ENCODE data around the gene RPL37.
"Not testable (repeated sequence)": the region's sequence is repeated elsewhere in the genome, so short reads cannot be mapped to it uniquely, and the experiment has no call there.

Gene RPL37

DNA sequence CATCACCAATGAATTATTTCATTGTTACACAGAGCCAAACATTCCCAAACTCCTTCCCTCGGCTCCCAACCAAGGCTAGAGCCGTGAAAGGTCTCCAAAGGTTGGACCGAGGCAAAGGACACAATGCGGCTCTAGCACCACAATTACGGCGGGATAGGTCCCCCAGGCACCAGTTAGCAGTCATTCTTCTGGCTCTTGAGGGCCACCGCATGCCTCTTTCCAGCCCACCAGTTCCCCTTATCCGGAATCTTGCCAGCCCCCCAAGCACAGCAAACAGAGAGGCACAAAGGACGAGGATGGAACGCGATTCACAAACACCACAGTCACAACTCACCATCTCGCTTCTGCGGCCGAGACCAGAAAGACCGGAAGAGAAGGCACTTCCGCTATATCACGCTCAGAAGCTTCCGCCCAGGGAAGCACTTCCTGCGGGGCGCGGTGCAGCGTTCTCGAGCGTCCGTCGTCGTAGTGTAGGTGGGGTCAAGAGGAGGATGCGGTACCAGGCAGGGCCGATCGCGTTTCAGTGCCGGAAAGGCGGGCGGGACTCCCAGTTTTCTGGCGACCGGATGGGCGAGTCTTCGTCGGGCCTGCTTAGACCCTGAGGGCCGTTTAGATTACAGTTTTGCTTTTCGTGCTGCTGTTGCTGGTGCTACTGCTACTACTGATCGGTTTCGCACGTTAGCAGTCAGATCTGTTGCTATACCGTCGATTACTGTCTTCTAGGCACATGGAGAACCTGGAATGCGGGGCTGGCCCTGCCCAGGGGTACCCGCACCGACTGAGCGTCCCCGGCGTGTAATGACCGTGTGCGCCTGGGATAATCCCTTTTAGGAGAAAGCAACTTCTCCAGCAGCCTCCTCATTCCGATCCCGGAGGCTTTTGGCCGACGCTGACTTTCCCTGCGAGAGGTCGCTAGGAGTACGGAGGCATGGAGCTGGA, at the start of gene RPL37:
TSS of gene RPL37 (minus strand) at position 374 of the 939 bp plus-strand sequence. CDS start at position 337, 37 bp downstream.
- DNase-seq (ENCODE audit: low read depth): peak; percentile 87

DNA sequence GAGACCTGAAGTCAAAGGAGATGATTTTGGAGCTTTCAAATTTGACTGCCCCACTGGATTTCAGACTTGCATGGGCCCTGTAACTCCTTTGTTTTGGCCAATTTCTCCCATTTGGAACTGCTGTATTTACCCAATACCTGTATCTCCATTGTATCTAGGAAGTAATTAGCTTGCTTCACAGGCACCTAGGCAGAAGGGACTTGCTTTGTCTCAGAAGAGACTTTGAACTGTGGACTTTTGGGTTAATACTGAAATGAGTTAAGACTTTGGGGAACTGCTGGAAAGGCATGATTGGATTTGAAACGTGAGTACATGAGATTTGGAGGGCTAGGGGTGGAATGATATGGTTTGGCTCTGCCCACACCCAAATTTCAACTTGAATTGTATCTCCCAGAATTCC, 48.0 kb upstream of the RPL37 start:
- DNase-seq (ENCODE audit: low read depth): not testable (repeated sequence)

DNA sequence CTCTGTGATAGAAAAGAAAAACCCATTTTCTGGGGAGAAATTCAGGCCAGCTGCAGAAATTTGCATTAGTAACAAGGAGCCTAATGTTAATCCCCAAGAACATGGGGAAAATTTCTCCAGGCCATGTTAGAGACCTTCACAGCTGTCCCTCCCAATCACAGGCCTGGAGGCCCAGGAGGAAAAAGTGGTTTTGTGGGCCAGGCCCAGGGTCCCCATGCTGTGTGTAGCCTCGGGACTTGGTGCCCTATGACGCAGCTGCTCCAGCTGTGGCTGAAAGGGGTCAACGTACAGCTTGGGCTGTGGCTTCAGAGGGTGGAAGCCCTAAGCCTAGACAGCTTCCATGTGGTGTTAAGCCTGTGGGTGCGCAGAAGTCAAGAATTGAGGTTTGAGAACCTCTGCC, 47.3 kb upstream of the RPL37 start:
- no peak for DNase-seq (ENCODE audit: low read depth)

DNA sequence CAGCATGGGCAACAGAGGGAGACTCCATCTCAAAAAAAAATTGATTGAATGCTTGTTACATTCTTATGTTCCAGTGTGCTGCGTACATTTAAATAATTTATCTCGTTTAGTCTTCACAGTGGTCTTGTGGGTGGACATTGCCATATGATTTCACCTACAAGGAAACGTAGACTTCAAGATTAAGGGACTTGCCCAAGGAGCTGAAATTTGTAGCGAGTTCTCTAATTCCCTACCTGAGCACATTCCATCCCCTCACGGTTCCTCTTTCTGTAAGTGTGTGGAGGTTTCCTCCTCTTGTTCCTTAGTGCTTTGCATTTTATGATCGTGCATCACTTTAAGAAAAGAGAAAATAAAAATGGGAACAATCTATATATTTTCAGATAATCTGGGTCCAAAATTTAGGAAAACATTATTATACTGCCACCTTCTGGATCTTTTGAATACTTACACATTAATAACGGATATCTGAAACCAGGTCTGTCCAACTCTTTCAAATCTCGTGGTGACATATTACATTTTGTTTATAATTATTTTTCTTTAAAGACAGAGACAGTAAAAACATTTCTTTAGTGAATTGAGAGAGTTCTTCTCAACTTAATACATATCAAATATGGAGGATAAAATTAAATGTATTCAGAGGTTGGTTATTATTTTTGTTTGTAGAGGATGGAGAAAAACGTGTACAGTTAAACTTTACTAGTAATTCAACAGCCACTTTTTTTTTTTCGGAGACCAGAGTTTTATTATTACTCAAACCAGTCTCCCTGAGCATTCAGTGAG, 44.3 kb upstream of the RPL37 start:
- no peak for DNase-seq (ENCODE audit: low read depth)

DNA sequence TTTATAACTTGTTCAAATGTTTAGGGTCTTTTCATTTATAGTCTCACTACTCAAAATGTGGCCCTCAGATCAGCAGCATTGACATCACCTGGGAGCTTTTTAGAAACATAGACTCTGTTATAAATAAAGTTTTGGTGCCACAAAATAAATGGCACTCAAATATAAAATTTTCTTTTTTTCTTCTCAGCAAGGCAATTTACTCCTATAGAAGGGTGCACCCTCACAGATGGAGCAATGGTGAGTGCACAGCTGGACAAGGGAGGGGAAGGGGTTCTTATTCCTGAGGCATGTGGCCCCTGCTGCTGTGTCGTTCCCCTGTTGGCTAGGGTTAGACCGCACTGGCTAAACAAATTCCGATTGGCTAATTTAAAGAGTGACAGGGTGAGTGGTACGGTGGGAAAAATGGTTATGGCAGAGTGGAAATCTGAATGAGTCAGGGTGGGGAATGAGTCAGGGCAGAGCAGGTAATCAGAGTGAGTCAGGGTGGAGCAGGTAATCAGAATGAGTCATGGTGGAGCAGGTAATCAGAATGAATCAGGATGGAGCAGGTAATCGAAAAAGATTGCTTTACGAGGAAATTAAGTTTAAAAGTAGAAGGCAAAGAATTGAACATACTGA, 42.5 kb upstream of the RPL37 start:
- no peak for DNase-seq (ENCODE audit: low read depth)

DNA sequence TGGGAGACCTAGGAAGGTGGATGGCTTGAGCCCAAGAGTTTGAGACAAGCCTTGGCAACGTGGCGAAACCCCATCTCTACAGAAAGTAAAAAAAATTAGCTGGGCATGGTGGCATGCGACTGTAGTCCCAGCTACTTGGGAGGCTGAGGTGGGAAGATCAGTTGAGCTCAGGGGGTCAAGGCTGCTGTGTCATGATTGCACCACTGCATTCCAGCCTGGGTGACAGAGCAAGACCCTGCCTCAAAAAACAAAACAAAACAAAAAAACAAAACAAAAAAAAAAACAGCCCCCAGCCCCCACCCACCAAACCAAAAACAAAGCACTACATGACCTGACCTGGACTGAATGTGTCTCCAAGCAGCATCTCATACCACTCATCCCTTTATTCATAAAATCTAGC, 40.9 kb upstream of the RPL37 start:
- no peak for DNase-seq (ENCODE audit: low read depth)

DNA sequence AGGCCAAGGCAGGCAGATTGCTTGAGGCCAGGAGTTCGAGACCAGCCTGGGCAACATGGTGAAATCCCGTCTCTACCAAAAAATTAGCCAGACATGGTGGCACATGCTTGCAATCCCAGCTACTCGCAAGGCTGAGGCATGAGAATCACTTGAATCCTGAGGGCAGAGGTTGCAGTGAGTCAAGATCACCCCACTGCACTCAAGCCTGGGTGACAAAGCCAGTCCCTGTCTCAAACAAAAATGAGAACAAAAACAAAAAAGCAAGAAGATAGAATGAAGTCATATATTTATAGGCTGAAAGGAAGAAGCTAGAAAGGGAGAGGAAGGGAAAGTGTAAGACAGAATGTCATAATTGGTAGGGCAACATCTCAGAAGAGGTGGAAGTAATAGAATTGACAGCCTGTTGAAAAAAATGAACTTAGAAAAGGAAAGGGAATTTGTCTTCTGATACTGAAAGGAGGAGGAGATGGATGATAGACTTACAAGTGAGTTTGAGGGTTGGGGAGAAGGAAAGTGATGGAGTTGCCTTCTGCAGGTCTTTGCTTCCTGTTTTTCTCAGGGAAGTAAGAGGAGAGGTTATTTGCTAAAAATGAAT, 38.4 kb upstream of the RPL37 start:
- DNase-seq (ENCODE audit: low read depth): no peak

DNA sequence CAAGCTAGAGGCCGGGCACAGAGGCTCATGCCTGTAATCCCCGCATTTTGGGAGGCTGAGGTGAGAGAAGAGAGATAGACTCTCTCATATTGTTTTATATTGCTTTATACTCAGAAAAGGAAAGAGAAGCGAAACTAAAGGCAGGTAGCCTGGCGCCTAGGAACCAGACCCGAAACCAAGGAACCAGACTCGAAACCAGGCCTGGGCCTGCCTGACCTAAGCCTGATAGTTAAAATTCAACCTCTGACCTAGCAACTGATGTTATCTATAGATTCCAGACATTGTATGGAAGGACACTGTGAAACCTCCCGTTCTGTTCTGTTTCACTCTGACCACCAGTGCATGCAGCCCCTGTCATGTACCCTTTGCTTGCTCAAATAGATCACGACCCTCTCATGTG, 37.2 kb upstream of the RPL37 start:
- DNase-seq (ENCODE audit: low read depth): not testable (repeated sequence)

DNA sequence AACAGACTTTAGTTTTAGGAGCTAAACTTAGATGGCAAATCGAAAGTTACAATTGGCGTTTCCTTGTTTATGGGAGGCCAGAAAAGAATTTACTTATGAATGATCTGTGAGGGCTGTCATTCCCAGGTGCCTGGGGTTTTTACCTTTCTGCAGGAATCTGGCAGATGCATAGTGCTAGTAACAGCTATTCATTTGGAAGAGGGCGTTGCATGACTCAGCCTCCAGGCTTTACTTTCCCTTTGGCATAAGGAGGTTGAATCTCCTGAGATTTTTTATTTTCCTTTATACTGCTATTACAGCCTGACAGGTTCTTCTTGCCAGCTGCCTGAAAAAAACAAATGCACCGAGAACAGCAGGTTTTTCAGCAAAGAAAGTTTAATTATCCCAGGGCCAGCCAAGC, 36.2 kb upstream of the RPL37 start:
- DNase-seq (ENCODE audit: low read depth): no peak

DNA sequence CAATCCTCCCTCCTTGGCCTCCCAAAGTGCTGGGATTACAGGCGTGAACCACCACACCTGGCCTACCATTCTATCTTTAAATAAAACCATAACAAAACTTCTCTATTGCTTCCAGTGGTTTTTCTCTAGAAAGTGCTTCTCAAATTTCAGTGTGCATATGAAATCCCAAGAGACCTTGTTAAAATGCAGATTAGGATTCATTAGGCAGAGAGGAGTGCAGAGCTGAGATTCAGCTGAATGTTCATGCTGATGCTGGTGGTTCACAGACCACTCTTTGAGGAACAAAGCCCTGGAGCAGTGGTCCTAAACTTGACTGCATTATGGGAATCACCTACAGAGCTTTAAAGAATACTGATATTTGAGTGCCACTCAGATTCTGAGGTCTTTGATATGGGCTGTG, 34.4 kb upstream of the RPL37 start:
- no peak for DNase-seq (ENCODE audit: low read depth)

DNA sequence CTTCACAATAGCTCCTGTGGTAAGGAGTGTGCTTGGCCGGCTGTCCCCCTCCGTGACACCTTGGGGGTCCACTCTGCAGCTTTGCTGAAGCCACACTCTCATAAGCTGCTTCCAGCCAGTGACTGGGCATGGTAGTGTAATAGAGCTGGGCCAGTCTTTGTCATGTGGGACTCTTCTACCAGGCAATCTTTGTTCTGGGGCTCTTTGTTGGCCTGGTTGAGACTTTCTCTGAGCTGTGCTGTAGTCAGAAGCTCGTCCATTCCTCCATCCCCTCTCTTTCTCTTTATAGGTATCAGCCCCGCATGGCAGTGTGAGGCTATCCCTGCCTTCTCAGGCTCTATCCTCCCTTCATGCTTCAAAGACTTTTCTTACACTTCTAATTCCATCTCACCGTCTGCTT, 31.8 kb upstream of the RPL37 start:
- DNase-seq (ENCODE audit: low read depth): no peak

DNA sequence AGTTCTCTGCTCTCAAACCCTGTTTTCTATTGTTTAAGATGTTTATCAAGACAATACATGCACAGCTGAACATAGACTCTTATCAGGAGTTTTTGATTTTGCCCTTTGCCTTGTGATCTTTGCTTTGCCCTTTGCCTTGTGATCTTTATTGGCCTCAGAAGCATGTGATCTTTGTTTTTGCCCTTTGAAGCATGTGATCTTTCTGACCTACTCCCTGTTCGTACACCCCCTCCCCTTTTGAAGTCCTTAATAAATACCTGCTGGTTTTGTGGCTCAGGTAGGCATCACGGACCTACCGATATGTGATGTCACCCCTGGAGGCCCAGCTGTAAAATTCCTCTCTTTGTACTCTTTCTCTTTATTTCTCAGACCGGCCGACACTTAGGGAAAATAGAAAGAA, 30.0 kb upstream of the RPL37 start:
- not testable (repeated sequence) for DNase-seq (ENCODE audit: low read depth)

DNA sequence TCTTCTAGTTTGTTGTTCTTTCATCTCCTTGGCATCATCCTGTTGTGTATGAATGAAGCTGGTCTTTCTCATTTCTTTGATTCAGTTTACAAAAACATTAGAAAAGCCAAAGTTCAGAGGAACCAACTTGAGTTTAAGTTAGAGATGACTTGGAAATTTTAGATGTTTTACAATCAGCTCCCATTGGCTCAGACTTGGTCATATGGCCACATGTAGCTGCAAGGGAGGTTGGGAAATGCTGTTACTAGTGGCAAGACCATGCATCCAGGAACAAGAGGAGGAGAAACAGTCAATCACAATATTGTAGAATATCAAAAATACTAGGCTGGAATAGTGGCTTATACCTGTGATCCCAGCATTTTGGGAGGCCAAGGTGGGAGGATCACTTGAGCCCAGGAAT, 25.7 kb upstream of the RPL37 start:
- no peak for DNase-seq (ENCODE audit: low read depth)

DNA sequence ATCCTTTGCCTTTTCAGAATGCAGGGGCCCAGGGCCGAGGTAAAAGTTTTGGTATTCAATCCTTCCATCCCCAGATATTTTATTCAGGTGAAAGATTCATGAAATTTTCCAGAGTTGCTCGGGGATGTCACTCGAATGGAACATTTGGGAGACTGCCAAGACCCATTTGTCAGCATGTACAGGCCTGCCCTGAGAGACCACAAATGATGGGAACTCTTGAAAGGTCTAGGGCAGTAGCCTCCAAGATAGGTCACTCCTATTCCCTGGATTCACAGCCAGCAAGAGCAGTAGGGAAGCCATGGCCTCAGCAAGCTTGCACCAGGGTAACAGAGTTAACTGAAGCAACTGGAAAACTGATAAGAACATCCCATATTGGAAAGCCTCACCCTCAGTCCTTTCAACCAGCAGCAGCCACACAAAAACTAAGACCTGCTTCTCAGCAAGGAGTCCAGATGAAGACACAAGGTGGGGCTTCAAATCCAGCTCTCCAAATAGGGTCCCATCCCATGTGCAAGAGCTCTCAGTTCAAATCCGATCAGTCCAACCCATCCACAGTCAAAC, 18.7 kb upstream of the RPL37 start:
- DNase-seq (ENCODE audit: low read depth): no peak

DNA sequence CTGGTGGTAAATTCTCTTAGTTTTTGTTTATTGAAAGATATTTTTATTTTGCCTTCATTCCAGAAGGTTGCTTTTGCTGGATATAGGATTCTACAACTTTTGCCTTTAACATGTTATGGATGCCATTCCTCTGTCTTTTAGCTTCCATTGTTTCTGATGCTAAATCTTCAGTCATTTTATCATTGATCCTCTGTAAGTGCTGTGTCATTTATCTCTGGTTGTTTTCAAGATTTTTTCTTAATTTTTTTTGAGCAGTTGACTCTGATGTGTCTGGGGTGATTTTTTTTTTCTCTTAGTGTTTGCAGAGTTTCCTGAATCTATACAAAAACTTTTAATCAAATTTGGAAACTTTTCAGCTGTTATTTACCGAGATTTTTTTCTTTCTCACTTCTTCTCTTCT, 12.5 kb upstream of the RPL37 start:
- no peak for DNase-seq (ENCODE audit: low read depth)

DNA sequence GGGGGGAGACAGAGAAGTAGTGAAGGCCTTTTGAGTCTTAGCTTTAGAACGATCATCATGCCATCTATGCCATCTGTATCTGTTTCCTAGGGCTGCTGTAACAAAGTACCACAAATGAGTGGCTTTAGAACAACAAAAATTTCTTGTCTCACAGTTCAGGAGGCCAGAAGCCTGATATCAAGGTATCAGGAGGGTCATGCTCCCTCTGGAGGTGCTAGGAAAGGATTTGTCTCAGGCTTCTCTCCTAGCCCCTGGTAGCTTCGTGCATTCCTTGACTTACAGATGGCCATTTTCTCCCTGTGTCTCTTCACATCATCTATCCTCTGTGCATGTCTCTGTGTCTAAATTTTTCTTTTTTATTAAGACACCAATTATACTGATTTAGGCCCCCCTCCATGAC, 11.3 kb upstream of the RPL37 start:
- DNase-seq (ENCODE audit: low read depth): no peak

DNA sequence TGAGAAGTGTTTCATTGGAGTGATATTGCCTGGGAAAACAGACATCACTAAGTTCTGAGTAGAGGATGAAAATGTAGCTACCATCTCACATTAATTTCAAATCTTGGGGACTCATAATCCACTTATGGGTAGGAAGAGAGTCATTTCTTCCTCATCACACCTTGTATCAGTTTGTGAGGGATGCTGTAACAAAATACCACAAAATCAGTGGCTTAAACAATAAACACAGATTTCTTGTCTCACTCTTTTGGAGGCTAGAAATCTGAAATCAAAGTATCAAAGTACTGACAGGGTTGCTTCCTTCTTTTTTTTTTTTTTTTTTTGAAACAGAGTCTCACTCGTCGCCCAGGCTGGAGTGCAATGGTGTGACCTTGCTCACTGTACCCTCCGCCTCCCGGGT, 9.5 kb upstream of the RPL37 start:
- DNase-seq (ENCODE audit: low read depth): no peak

DNA sequence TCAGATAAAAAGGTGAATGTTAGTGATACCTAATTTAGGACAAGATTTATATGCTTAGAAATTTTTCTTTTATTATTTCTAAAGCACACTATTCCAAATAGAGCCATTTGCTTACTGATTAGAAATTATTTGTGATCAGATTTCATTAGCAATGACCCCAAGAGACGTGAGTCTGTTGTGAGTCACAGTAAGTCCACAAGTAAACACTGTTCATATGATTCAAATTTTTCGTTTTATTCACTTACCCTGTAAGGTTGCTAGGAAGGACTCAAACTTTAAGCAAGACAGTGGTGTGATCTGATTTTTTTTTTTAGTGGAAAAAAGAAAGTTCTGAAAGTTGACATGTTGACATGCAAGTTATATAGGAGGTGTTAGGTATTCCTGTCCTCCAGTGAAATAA, 7.3 kb upstream of the RPL37 start:
- no peak for DNase-seq (ENCODE audit: low read depth)

DNA sequence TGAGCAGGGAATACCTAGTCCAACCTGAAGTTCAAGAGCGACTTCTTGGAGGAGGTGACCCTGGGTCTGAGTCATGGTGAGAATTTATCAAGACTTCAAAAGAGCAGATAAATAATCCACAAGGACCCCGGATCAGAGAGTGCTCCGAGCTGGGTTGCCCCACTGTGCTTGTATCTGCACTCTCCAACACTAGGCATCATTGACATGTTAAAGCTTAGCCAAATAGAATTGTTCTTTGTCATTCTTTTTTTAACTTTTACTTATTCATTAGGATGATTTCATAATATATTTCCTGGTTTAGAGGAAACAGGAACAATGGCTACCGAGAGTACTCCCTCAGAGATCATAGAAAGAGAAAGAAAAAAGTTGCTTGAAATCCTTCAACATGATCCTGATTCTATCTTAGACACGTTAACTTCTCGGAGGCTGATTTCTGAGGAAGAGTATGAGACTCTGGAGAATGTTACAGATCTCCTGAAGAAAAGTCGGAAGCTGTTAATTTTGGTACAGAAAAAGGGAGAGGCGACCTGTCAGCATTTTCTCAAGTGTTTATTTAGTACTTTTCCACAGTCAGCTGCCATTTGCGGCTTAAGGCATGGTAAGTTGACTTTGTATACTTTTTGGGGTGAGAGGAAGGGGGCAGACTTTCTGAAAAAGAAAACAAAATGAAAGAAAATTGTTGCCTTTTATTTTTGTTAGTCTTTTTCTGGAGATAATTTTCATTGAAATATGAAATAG, 6.2 kb upstream of the RPL37 start, which contains the start of gene CARD6:
TSS of gene CARD6 (plus strand) at position 300 of the 738 bp plus-strand sequence. CDS start at position 316, 16 bp downstream.
- no peak for DNase-seq (ENCODE audit: low read depth)

DNA sequence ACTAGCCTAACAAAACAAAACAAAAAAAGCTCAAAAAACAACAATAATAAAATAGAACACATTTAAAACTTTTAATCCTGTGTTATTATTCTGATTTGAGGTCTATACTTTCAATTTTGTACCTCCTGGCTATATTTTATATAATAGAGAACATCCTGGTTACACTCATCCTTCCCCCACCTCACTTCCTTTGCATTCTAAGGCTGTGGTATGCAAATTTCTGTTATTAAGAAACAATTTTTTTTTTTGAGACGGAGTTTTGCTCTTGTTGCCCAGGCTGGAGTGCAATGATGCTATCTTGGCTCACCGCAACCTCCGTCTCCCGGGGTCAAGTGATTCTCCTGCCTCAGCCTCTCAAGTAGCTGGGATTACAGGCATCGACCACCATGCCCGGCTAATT, 3.1 kb upstream of the RPL37 start:
- DNase-seq (ENCODE audit: low read depth): no peak

DNA sequence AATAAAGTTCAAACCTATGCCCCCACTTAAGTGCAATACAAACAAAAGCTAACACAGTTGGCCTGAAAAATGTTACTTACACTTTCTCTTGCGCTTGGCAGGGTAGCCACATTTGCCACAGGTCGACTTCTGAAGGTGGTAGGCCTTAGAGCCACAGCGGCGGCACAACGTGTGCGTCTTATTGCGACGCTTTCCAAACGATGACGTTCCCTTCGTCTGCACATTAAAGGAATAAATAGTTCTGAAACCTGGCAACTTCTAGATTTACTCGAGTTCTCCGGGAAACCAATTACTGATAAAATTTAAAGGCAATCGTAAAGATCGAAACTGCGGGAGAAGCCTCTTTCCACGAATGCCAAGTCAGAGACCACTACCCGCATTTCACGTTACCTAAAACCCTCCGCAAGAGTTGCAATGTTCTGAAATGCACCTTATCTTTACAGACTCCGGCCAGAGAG, 602 bp downstream of the RPL37 start:
- DNase-seq (ENCODE audit: low read depth): peak; percentile 27

Data from activated gamma-delta T cell treated with anti-CD3 and anti-CD28 coated beads, Interleukin-2, amount 50 U/mL, for 16 hours (primary cell).